Neuron (in vitro differentiated cells): ENCODE results near the gene RAVER2.

Source experiments
- H2AFZ ChIP-seq: one replicate; pipeline ENCODE4 v1.6.1; 2013; ENCODE audit warnings: low read depth, mild to moderate bottlenecking, inconsistent platforms, low read length, moderate library complexity
- H3K27me3 ChIP-seq: one replicate; pipeline ENCODE4 v1.6.1; 2013; ENCODE audit warnings: low read length; ENCODE audit not compliant: insufficient read depth
- H3K36me3 ChIP-seq: one replicate; pipeline ENCODE4 v1.6.1; 2013; ENCODE audit warnings: low read length; ENCODE audit not compliant: insufficient read depth
- H3K4me1 ChIP-seq: one replicate; pipeline ENCODE4 v1.6.1; 2013; ENCODE audit warnings: low read length; ENCODE audit not compliant: insufficient read depth
- H3K4me3 ChIP-seq: 2 replicates; pipeline ENCODE4 v1.5.1; 2013; ENCODE audit warnings: mild to moderate bottlenecking, low read length, moderate library complexity
- H3K9me3 ChIP-seq: one replicate; pipeline ENCODE4 v1.6.1; 2013; ENCODE audit warnings: low read length

Gene RAVER2

GRCh38 chr1:64865105-64865757, 120.4 kb downstream of the RAVER2 start:
- no peak overlapping the region for H2AFZ ChIP-seq

GRCh38 chr1:64866689-64867088, 121.8 kb downstream of the RAVER2 start:
- no peak overlapping the region for H2AFZ ChIP-seq
- no peaks in the 10 kb centered on the region for H3K4me1 ChIP-seq
- peaks cover 18% of the 10 kb centered on the region for H3K36me3 ChIP-seq

More at GRCh38 chr1:64865105-64865757, 120.4 kb downstream of the RAVER2 start:
- Histone ChIP-seq H3K27me3 (no peaks in the 10 kb centered on the region), H3K9me3 (peaks cover 7% of the 10 kb centered on the region), H3K36me3 (peaks cover 18% of the 10 kb centered on the region), H3K4me3 (no peak overlapping the region), H3K4me1 (no peaks in the 10 kb centered on the region)

GRCh38 chr1:64867266-64867665, 122.4 kb downstream of the RAVER2 start:
- Histone ChIP-seq H3K36me3 (peaks cover 18% of the 10 kb centered on the region), H2AFZ (no peak overlapping the region), H3K4me1 (no peaks in the 10 kb centered on the region), H3K27me3 (no peaks in the 10 kb centered on the region), H3K9me3 (peaks cover 7% of the 10 kb centered on the region), H3K4me3 (no peak overlapping the region)

More at GRCh38 chr1:64866689-64867088, 121.8 kb downstream of the RAVER2 start:
- Histone ChIP-seq H3K9me3 (peaks cover 7% of the 10 kb centered on the region), H3K4me3 (no peak overlapping the region), H3K27me3 (no peaks in the 10 kb centered on the region)

DNA sequence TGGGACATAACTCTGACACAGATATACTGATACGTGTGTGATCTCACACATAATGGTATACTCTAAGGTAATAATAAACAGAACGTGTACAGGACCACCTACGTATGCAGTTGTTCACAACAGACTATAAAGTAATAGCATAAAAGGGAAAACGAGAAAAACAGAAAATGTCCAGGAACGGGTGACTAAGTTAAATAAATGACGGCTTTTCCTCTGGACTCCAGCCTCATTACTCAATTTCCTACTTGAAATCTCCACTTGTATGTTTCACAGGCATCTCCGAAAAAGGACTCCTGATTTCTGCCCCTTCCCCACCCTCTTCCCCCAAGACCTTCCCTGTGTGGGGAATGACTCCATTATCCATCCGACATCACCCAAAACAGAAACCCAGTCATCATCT, 126.4 kb downstream of the RAVER2 start:
- H3K4me1 ChIP-seq, result no peaks in the 10 kb centered on the region
- H3K4me3 ChIP-seq, result no peak overlapping the region
- H3K27me3 ChIP-seq, result no peaks in the 10 kb centered on the region
- H3K9me3 ChIP-seq, result peaks cover 3% of the 10 kb centered on the region
- H3K36me3 ChIP-seq, result peaks cover 27% of the 10 kb centered on the region
- H2AFZ ChIP-seq, result no peak overlapping the region

DNA sequence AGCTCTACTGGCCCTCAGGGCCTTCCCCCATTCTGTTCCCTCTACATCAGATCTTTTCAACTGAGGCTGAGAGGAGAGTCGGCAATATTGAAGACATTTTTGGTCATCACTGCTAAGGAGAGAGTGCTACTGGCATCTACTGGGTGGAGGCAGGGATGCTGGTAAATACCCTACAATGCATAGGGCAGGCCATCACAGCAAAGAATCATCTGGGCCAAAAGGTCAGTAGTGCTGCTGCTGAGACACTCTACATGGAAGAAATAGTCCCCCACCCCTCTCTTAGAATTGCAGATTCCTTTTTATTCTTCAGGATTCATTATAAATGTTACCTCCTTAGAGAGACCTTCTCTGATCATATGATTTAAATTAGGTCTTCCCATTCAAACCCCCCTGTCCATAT, 127.2 kb downstream of the RAVER2 start:
- Histone ChIP-seq H3K36me3 (peaks cover 23% of the 10 kb centered on the region), H3K27me3 (no peaks in the 10 kb centered on the region), H3K4me3 (no peak overlapping the region), H3K4me1 (no peaks in the 10 kb centered on the region), H2AFZ (no peak overlapping the region), H3K9me3 (peaks cover 3% of the 10 kb centered on the region)

DNA sequence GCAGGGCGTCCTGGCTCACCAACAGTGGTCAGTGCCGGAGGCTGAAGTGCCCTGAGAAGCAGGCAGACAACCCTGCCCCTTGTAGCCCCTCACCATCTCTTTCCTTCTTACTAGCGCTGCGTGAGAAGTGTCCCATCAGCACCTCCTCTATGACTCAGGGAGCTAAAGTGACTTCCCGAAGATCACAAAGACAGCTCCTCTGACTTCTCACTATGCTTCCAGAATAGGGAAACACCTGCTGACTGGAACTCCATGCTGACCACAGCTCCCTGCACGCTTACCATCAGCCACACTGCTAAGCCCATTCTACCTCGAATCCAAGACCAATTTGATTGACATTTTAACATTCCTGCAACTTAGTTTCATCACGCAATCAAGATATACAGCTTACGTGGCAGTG, 128.7 kb downstream of the RAVER2 start:
- no peaks in the 10 kb centered on the region for H3K4me1 ChIP-seq
- peaks cover 20% of the 10 kb centered on the region for H3K36me3 ChIP-seq
- no peak overlapping the region for H3K4me3 ChIP-seq
- H3K9me3 ChIP-seq, result peaks cover 3% of the 10 kb centered on the region
- no peak overlapping the region for H2AFZ ChIP-seq
- no peaks in the 10 kb centered on the region for H3K27me3 ChIP-seq

- Histone ChIP-seq H3K9me3 (peaks cover 1% of the 10 kb centered on the region), H2AFZ (no peak overlapping the region), H3K27me3 (no peaks in the 10 kb centered on the region), H3K36me3 (peaks cover 20% of the 10 kb centered on the region), H3K4me1 (no peaks in the 10 kb centered on the region), H3K4me3 (no peak overlapping the region)
These were observed 129.8 kb downstream of the RAVER2 start for GRCh38 chr1:64874666-64875065.

- Histone ChIP-seq H3K9me3 (no peaks in the 10 kb centered on the region), H3K27me3 (no peaks in the 10 kb centered on the region), H2AFZ (no peak overlapping the region), H3K4me3 (no peak overlapping the region), H3K4me1 (no peaks in the 10 kb centered on the region), H3K36me3 (peaks cover 20% of the 10 kb centered on the region)
These were observed 130.2 kb downstream of the RAVER2 start for GRCh38 chr1:64875101-64875500.

DNA sequence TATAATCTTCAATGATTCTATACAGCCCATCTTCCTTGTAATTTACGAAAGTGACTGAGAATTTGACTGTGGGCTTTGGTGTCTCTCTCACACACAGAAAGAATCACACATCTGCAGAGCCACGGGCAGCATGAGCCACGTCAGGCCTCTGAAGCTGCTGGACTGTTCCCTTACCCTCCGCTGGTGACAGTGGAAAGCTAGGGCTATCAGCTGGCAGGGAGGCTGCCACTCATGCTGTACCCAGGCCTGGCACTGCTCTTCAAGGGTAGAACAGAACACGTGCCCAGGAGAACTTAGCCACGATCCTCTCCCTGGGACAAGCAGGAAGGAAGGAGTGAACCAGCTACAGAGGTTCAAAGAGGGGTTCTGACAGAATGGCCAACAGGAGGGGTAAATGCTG, 130.7 kb downstream of the RAVER2 start:
- Histone ChIP-seq H3K36me3 (peaks cover 20% of the 10 kb centered on the region), H3K4me3 (no peak overlapping the region), H3K4me1 (no peaks in the 10 kb centered on the region)

GRCh38 chr1:64877151-64877550, 132.3 kb downstream of the RAVER2 start:
- no peak overlapping the region for H3K4me3 ChIP-seq
- H3K27me3 ChIP-seq, result no peaks in the 10 kb centered on the region
- no peaks in the 10 kb centered on the region for H3K4me1 ChIP-seq
- no peak overlapping the region for H2AFZ ChIP-seq
- peaks cover 20% of the 10 kb centered on the region for H3K36me3 ChIP-seq
- H3K9me3 ChIP-seq, result no peaks in the 10 kb centered on the region

More for the DNA sequence above, 130.7 kb downstream of the RAVER2 start:
- Histone ChIP-seq H3K9me3 (no peaks in the 10 kb centered on the region), H3K27me3 (no peaks in the 10 kb centered on the region), H2AFZ (no peak overlapping the region)

GRCh38 chr1:64877598-64877997, 132.7 kb downstream of the RAVER2 start:
- H2AFZ ChIP-seq, result no peak overlapping the region
- H3K4me1 ChIP-seq, result no peaks in the 10 kb centered on the region
- H3K9me3 ChIP-seq, result no peaks in the 10 kb centered on the region
- H3K27me3 ChIP-seq, result no peaks in the 10 kb centered on the region
- peaks cover 20% of the 10 kb centered on the region for H3K36me3 ChIP-seq
- H3K4me3 ChIP-seq, result no peak overlapping the region

- Histone ChIP-seq H3K9me3 (no peaks in the 10 kb centered on the region), H3K36me3 (peaks cover 16% of the 10 kb centered on the region), H3K4me1 (no peaks in the 10 kb centered on the region), H3K4me3 (no peak overlapping the region), H2AFZ (no peak overlapping the region), H3K27me3 (no peaks in the 10 kb centered on the region)
These were observed 133.2 kb downstream of the RAVER2 start for GRCh38 chr1:64878090-64878489.

GRCh38 chr1:64878931-64879611, 134.2 kb downstream of the RAVER2 start:
- H3K27me3 ChIP-seq, result no peaks in the 10 kb centered on the region
- no peak overlapping the region for H3K4me3 ChIP-seq
- H3K9me3 ChIP-seq, result no peaks in the 10 kb centered on the region
- peaks cover 11% of the 10 kb centered on the region for H3K36me3 ChIP-seq
- H2AFZ ChIP-seq, result no peak overlapping the region
- no peaks in the 10 kb centered on the region for H3K4me1 ChIP-seq
